ENCODE data around the gene IFI30. TPM values are rescaled to one million over a fixed set of nuclear protein-coding genes. Genes with fewer than 3 reads are reported as not detected.
A peak's percentile ranks its signal among the peaks of the same experiment; 100 is the strongest.

Gene IFI30
- 24.2 and 29.0 TPM in 2 replicates for total RNA-seq

- no peak for DNase-seq (ENCODE audit: low read depth)
- no peak for TF ChIP-seq CTCF (IDR thresholded peaks at IDR 0.05; ENCODE audit: insufficient read depth, low read depth, low read length)
These were observed at the start of gene IFI30 for GRCh38 chr19:18173572-18174288. TSS of gene IFI30 (plus strand) at chr19:18173813. CDS start at chr19:18173842, 29 bp downstream.

GRCh38 chr19:18123819-18124218, 49.8 kb upstream of the IFI30 start:
- H3K4me3 ChIP-seq (ENCODE audit: low read depth, low read length) = no peak overlapping the region
- no peak for TF ChIP-seq CTCF (IDR thresholded peaks at IDR 0.05; ENCODE audit: insufficient read depth, low read depth, low read length)
- no peak for DNase-seq (ENCODE audit: low read depth)

More at GRCh38 chr19:18173572-18174288, at the start of gene IFI30:
- peak within 1 kb of the TSS; percentile 76 for H3K4me3 ChIP-seq (ENCODE audit: low read depth, low read length)

- DNase-seq (ENCODE audit: low read depth) = no peak
- H3K4me3 ChIP-seq (ENCODE audit: low read depth, low read length) = no peak overlapping the region
- TF ChIP-seq CTCF (IDR thresholded peaks at IDR 0.05; ENCODE audit: insufficient read depth, low read depth, low read length) = no peak
These were observed 47.5 kb upstream of the IFI30 start for GRCh38 chr19:18126097-18126496.

GRCh38 chr19:18128044-18128443, 45.6 kb upstream of the IFI30 start:
- no peak overlapping the region for H3K4me3 ChIP-seq (ENCODE audit: low read depth, low read length)
- no peak for DNase-seq (ENCODE audit: low read depth)
- TF ChIP-seq CTCF (IDR thresholded peaks at IDR 0.05; ENCODE audit: insufficient read depth, low read depth, low read length) = no peak

- DNase-seq (ENCODE audit: low read depth) = no peak
- no peak overlapping the region for H3K4me3 ChIP-seq (ENCODE audit: low read depth, low read length)
- TF ChIP-seq CTCF (IDR thresholded peaks at IDR 0.05; ENCODE audit: insufficient read depth, low read depth, low read length) = no peak
These were observed 44.8 kb upstream of the IFI30 start for GRCh38 chr19:18128805-18129204.

GRCh38 chr19:18130523-18131242, 42.9 kb upstream of the IFI30 start:
- no peak for DNase-seq (ENCODE audit: low read depth)
- no peak for TF ChIP-seq CTCF (IDR thresholded peaks at IDR 0.05; ENCODE audit: insufficient read depth, low read depth, low read length)
- no peak overlapping the region for H3K4me3 ChIP-seq (ENCODE audit: low read depth, low read length)
